Measurements from ENCODE around the gene AGRN.
A peak's percentile ranks its signal among the peaks of the same experiment; 100 is the strongest.
"Not testable (repeated sequence)": the region's sequence is repeated elsewhere in the genome, so short reads cannot be mapped to it uniquely, and the experiment has no call there.

AGRN gene

DNA sequence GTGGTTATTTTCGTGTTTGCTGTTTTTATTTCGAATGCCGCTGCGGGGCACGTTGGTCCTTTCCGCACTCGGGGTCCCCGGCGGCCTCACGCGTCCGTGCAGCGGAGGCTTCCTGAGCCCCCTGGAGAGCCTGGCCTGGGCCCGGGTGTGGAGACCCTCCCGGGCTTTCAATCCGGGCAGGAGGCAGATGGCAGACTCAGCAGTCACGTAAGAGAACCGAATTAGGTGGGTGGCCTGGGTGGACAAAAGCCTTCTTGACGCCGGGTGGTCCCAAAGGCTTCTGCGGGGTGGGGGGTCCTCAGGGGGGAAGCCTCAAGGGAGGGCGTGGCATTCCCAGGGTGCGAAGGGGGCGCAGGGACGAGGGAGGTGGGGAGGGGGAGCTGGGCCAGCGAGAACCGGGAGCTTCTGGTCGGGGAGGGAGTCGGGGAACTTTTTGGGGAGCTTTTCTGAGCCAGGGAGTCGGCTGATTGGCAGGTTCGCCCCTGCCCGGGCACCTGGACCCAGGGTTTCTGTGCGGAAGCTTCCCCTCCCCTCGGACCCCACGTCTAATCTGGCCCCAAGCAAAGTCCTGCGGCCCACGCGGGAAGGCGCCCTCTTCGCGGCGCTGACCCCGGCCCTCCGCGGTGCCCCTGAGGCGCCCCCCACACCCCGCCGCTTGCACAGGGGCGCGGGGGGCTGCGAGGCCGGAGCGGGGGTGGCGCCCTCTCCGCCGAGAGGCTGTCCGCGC lies 18.7 kb upstream of the AGRN start:
- no peak for DNase-seq (ENCODE audit: low read depth)

DNA sequence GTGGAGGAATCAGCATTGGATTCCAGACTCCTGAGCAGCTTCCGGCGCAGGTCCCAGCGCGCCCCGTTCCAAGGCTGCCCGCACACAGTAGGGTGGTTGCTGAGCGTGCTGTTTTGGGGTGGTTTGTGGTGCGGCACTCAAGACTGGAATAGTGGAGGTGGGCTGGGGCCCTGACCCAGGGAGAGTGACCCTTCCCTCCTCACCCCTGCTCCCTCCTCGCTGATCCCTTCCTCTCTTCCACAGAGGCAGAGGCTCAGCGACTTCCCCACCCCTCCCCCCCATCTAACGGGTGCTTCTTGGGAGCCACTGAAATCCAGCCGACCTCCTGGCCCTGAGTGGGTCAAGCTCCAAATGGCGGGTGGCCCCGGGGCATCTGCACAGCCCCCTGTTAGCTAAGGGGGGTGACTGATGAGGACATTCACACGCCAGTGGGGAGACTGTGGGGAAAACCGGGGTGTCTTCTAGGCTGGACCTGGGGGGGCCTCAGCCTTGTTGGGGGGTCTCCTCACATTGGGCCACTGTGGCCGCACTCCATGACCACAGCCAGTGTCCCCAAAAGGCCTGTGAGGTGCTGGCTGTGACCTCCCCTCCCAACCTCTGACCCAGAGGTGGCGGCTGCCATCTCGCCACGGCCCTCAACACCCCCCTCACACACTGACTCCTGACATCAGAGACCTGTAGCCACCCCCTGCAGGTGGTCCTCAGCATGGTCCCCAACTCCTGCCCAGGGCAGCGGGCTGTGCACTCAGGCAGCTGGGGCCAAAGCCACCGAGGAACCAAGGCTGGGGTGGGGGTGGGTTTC lies 16.1 kb upstream of the AGRN start:
- no peak for DNase-seq (ENCODE audit: low read depth)

DNA sequence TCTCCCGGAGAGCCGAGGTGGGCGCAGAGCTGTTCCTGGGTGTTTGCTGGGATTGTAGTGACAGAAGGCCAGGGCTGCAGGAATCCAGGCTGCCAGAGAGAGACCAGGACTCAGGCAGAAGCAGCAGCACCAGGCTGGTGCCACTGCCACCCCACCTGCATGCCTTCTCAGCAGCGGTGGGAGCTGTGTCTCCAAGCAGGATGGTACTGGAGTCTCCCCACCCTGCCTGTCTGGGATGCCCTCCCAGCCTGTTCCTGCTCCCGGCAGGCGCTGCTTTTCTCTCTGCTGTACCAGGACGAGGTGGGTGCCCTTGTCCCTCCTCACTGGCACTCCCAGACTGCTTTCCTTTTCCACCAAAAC lies 15.5 kb upstream of the AGRN start:
- DNase-seq (ENCODE audit: low read depth): no peak

DNA sequence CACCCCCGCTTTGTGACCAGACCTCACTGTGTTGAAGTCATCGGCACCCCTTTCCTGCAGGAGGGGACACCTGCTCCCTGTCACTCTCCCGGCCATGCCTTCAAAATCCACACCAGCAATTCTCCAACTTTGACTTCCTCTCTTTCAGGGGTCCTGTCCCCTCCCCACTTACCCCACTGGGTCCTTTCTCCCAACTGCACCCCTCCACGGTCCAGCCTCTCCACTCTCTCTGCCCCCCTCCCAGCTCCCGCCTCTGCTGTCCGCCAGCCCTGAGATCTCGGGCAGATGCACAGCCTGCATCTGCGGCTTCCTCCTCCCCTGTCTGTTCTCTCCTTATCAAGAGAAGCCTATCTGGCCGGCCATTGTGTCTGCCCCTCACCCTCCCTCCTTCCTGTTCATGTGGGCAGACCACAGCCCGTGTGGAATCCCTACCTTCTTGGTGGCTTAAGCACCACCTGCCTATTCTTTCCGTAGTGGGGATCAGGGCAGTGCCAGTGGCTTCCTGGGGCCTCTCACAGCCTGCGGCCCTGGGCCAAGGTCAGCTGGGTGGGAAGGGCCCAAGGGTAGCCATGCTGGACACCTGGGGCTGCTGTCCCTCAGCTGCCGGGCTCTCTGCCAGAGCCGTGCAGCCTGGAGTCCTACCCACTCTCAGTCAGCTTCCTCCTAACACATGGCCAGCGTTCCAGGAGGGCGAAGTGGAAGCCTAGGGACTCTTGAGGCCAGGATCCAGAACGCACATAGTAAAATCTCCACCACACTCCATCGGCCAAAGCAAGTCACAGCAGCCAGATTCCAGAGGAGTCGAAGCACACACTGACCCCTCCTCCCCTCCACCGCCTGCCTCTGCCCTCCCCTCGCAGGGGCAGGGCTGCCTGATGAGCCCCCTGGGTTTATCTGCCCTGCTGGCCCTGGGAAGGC lies 14.9 kb upstream of the AGRN start:
- no peak for DNase-seq (ENCODE audit: low read depth)

DNA sequence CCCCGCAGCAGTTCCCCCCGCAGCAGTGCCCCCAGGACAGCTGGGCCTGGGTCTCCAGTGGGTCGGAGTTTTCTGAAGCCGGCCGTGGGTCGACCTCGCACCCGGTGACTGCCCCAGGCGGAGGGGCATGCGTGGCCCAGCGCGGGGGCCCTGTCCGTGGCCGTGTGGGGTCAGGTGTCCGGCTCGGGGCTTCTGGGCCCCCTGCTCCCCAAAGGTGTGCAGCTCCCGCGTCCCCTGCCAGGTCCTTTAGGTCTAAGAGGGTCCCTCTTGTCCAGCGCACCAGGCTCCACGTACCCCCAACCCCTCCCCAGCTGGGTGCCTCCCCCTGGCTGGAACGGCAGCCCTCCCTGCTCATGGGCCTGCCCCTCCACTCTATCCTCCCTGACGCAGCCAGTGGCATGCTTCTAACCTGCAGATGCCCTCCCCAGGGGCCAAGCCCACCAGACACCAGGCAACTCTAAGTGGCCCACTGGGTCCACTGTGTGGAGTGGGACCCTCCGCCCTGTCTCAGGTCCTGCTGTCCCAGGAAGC lies 14.1 kb upstream of the AGRN start:
- DNase-seq (ENCODE audit: low read depth): no peak

DNA sequence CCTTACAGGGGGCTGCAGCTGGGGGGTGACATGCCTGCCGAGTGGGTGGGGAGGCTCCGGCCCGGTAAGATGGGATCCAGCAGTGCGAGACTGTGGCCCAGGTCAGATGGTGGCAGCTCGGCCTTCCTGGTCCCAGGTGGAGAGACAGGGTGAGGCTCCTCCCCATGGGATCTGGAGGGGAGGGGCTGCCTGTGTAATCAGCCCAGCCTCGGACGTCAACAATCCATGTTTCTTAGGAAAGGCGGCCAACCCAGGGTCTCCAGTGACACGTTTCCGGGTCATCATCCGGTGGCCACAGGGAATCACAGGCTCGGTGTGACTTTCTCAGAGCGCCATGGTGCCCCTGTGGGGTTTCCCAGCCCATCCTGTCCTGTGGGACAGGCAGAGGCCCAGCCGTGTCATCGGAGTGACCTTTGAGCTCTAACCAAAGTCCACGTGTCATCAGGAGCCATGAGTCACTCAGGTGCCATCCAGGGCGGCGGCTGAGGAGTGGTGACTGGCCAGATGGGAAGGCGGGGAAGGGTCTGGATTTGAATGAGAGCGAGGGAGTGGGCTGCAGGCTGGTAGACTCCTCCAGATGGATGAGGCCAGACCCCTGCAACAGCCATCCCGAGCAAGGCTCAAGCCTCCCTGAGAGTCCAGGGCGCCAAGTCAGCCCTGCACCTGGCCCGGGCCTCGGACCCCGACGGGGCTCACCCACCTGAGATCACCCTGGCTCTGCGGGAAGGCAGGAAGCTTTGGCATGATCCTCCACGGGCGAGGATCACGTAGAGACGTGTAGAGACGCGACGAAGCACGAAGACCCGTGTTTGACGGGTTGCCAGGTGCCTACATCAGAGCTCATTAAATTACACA lies 13.4 kb upstream of the AGRN start:
- DNase-seq (ENCODE audit: low read depth): no peak

DNA sequence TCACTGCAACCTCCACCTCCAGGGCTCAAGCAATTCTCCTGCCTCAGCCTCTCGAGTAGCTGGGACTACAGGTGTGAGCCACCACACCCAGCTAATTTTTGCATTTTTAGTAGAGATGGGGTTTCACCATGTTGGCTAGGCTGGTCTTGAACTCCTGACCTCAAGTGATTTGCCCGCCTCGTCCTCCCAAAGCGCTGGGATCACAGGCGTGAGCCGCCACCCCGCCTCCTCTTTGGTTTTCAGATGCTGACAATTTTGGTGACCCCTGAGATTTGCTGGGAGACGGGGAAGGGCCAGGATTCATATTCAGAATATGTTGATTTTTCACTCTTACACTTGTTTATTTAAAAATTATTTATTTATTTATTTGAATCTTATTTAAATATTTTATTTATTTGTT lies 9.8 kb upstream of the AGRN start:
- DNase-seq (ENCODE audit: low read depth): not testable (repeated sequence)

DNA sequence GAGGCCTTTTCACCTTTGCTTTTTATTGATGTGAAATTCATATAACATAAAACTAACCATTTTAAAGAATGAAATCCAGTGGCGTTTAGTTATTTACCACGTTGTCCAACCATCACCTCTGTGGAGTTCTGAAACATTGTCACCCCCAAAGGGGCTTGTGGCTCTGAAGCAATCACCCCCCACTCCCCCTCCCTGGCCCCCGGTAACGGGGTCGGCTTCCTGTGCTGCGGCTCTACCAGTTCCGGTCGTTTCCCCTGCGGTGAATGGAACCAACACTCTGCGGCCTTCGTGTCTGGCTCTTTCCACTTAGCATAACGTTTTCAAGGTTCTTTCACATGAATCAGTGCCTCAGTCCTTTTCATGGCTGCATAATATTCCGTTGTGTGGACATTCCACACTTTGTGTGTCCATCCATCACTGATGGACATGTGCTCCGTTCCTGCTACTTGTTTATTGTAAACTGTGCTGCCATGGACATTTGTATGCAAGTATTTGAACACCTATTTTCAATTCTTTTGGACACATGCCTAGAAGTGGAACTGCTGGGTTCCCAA lies 8.4 kb upstream of the AGRN start:
- DNase-seq (ENCODE audit: low read depth): no peak

DNA sequence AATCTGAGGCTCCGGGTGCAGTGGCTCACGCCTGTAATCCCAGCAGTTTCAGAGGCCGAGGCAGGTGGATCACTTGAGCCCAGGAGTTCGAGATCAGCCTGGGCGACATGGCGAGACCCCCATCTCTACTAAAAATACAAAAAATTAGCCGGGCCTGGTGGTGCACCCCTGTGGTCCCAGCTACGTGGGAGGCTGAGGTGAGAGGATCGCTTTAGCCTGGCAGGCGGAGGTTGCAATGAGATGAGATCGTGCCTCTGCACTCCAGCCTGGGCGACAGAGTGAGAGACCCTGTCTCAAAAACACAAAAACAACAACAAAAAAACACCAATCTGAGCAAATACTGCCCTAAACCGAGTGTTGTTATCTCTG lies 7.2 kb upstream of the AGRN start:
- not testable (repeated sequence) for DNase-seq (ENCODE audit: low read depth)

DNA sequence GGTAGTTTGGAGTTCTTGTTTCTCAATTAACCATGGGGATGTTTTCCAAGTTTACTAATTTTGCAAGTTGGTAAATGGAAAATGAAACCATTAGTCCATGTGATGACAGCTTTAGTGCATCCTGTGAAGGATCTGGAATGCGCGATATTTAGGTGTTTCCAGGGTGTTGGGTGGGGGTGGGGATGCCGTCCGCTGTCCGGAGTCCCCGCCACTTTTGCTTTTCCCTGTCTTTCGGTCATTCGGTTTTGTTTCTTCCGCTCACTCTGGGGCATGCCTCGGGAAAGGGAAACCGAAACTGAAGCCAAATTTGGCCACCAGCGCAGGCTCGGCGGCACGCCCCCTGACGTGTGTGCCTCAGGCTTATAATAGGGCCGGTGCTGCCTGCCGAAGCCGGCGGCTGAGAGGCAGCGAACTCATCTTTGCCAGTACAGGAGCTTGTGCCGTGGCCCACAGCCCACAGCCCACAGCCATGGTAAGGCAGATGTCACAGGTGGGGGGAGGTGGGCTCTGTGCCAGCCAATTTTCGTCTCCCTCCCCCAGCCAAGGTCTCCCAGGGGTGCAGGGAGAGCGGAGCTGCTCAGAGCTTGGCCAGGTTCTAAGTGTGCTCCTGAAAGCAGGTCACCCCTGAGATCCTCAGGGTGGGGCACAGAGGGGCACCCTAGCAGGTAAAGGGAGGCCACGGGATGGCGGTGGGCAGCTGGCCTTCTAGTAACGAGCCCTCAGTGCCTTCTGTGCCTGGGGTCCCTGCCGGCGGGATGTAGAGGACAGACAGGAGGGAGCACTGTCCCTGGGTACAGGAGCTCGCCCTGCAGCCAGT lies 6.6 kb upstream of the AGRN start, which contains the start of gene ISG15:
Gene ISG15, plus strand, starts transcription at position 393 of the 817 bp plus-strand sequence. Its CDS starts 77 bp downstream, at position 470.
- peak; percentile 87 for DNase-seq (ENCODE audit: low read depth)

DNA sequence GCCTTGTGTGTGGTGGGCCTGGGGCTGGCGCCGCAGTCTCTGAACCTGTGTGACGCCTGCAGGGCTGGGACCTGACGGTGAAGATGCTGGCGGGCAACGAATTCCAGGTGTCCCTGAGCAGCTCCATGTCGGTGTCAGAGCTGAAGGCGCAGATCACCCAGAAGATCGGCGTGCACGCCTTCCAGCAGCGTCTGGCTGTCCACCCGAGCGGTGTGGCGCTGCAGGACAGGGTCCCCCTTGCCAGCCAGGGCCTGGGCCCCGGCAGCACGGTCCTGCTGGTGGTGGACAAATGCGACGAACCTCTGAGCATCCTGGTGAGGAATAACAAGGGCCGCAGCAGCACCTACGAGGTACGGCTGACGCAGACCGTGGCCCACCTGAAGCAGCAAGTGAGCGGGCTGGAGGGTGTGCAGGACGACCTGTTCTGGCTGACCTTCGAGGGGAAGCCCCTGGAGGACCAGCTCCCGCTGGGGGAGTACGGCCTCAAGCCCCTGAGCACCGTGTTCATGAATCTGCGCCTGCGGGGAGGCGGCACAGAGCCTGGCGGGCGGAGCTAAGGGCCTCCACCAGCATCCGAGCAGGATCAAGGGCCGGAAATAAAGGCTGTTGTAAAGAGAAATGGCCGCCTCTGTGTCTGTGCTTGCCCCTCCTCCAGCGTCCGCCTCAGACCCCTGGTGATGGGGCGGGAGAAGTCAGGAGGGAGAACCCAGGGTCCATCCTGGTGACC lies 5.8 kb upstream of the AGRN start:
- no peak for DNase-seq (ENCODE audit: low read depth)

DNA sequence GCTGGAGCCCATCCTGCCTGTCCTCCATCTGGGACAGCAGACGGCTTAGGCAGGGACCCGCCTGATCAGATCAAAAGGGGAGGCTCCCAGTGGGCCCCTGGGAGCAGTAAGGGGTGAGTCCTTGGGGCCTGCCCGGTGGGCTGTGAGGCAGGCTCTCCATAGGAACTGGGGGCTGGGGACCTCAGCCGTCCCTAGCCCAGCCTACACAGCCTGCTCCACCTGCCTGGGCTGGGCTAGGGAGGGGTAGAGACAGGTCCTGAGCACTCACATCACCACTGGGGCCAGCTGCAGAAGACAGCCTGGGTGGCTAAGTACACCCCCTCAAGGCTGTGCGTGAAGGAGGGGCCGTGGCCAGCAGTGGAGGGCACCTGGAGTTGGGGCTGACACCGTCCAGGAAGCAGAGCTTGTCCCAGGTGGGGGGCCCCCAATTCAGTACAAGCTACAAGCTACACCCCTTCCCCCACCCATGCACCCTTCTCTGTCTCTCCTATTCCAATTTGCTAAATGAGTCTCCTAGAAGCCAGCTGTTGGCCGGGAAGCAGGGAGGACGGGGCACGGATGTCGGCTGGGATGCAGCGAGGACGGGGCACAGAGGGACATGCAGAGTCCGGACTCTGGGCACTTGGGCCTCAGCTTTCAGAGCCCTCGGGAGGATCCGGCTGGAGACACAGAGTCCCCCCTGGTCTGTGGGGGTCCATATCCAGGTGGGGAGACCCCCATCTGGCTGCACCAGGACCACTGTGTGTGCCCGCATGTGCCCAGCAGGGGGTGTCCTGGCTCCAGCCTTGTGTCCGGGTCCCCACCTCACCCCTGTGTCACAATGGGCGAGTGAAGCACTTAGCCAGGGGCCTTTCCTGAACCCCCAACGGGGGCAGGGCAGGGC lies 4.9 kb upstream of the AGRN start:
- DNase-seq (ENCODE audit: low read depth): no peak

DNA sequence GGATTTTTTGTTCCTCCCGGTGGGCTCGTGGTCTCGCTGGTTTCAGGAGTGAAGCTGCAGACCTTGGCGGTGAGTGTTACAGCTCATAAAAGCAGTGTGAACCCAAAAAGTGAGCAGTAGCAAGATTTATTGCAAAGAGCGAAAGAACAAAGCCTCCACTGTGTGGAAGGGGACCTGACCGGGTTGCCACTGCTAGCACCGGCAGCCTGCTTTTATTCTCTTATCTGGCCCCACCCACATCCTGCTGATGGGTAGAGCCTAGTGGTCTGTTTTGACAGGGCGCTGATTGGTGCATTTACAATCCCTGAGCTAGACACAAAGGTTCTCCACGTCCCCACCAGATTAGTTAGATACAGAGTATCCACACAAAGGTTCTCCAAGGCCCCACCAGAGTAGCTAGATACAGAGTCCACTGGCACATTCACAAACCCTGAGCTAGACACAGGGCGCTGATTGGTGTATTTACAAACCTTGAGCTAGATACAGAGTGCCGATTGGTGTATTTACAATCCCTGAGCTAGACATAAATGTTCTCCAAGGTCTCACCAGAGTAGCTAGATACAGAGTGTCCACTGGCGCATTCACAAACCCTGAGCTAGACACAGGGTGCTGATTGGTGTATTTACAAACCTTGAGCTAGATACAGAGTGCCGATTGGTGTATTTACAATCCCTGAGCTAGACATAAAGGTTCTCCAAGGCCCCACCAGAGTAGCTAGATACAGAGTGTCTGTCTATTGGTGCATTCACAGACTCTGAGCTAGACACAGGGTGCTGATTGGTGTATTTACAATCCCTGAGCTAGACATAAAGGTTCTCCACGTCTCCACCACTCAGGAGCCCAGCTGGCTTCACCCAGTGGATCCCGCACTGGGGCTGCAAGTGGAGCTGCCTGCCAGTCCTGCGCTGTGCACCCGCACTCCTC lies 2.3 kb upstream of the AGRN start:
- not testable (repeated sequence) for DNase-seq (ENCODE audit: low read depth)

DNA sequence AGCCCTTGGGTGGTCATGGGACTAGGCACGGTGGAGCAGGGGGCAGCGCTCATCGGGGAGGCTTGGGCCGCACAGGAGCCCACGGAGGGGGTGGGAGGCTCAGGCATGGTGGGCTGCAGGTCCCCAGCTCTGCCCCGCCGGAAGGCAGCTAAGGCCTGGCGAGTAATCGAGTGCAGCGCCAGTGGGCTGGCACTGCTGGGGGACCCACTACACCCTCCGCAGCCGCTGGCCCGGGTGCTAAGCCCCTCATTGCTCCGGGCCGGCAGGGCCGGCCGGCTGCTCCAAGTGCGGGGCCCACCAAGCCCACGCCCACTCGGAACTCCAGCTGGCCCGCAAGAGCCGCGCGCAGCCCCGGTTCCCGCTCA lies 1.6 kb upstream of the AGRN start:
- not testable (repeated sequence) for DNase-seq (ENCODE audit: low read depth)

DNA sequence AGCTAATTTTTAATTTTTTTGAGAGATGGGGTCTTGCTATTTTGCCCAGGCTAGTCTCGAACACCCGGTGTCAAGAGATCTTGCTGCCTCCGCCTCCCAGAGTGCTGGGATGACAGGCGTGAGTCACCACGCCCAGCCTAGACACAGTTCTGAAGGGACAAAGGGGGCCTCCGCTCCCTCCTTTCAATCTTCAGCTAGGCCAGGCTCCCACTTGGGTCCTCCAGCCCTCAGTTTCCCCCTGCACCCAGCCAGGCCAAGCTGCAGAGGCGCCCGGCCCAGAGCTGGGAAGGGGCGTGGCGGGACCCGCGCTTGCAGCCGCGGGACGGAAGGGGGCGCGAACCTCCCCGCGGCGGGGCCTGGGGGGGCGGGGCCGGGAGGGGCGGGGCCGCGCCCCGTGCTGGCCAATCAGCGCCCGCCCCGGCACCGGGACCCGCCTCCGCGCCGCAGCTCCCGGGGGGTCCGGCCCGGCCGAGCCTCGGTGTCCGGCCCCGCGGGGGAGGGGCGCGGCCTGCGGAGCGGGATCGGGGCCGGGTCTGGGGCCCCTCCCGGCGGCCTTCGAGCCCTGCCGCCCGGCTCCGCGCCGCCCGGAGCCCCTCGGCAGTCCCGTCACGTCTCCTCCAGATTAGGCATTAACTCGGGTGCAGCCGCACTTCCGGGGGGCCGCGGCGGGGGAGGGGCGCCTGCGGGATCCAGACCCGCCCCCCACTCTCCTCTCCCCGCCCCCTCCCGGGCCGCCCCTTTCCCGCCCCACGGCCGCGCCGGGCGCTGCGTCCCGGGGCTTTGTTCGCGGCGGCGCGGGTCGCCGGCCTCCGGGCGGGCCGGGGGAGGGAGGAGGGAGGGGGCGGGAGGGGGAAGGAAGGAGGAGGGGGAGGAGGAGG lies 559 bp upstream of the AGRN start:
- peak; percentile 73 for DNase-seq (ENCODE audit: low read depth)

DNA sequence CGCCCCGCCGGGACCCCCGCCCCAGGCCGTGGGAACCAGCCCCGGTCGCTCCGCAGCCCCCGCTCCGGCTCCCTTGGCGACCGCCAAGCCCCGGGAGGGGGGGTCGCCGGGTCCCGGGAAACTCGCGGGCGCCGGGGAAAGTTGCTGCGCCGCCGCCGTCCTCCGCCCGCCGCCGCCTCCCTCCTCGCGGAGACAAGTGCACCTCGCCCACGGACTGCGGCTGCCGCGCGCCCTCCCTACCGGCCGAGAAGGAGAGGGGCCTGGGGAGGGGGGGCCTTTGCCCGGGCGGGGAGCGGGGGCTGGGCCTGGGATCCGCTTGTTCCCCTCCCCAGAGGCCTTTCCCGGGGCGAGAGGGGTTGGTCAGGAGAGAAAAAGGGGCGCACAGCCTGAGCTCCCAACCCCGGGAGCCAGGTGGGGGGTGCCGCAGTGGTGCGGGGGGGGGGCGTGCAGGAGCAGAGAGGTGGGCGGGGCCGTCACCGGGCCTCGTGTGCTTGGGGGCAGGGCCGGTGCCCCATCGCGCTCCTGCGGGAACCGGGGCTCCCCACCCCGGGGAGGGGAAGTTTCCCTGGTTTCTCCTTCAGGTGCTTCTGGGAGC lies 592 bp downstream of the AGRN start:
- DNase-seq (ENCODE audit: low read depth): no peak
